ENCODE measurements around the gene SLC2A4RG.

Gene SLC2A4RG

DNA sequence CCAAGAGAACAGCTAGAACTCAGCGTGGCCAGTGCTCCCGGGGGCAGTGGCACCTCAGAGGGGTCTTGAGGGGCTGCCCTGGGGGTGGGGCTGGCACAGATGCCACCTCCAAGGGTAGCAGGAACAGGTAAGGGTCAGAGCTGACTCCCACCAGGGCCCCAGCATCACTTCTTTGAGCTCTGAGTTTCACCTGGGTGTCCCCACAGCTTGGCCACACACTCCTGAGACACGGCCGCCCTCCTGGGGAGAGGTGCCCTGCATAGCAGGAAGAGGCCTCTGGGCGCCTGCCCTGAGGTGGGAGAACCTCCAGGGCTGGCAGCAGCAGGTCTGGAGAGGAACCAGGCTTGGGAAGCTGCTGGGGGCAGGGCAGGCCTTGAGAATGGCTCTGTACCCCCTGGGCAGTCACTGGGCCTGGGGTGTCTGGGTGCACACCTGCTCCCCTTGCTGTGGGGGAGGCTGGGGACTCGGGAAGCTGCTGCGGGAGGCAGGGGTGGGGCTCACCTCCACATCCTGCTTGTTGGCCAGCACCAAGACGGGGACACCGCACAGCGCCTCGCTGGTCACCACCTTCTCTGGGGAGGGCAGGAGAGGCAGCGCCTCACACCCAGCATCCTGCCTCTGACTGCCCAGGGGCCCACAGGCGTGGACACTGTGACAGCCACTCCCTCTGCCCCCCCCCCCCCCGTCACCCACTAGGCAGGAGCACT, 38.1 kb upstream of the SLC2A4RG start:
- no peaks in the 10 kb centered on the region for H3K9me3 ChIP-seq (ENCODE audit: insufficient read depth, low read depth, low read length)
- no peak overlapping the region for H3K27ac ChIP-seq (ENCODE audit: low read depth, low read length)
- 92% methylated on average over 14 of the region's 14 CpGs for WGBS
- H3K4me3 ChIP-seq (ENCODE audit: low read length): no peak overlapping the region
- H3K4me1 ChIP-seq (ENCODE audit: insufficient read depth, low read length): peaks cover 8% of the 10 kb centered on the region
- peaks cover 25% of the 10 kb centered on the region for H3K36me3 ChIP-seq (ENCODE audit: insufficient read depth, low read length)
- H3K9ac ChIP-seq (ENCODE audit: low read depth, low read length): no peak overlapping the region
- H3K27me3 ChIP-seq (ENCODE audit: insufficient read depth, low read length): no peaks in the 10 kb centered on the region

- Histone ChIP-seq H3K9ac (ENCODE audit: low read depth, low read length) (no peak overlapping the region), H3K27me3 (ENCODE audit: insufficient read depth, low read length) (no peaks in the 10 kb centered on the region), H3K27ac (ENCODE audit: low read depth, low read length) (no peak overlapping the region), H3K4me3 (ENCODE audit: low read length) (no peak overlapping the region), H3K4me1 (ENCODE audit: insufficient read depth, low read length) (peaks cover 8% of the 10 kb centered on the region; the same call in 1 of the 2 replicates), H3K36me3 (ENCODE audit: insufficient read depth, low read length) (peaks cover 27% of the 10 kb centered on the region), H3K9me3 (ENCODE audit: insufficient read depth, low read depth, low read length) (no peaks in the 10 kb centered on the region)
- WGBS: 92% methylated on average over 16 of the region's 16 CpGs
These were observed 37.4 kb upstream of the SLC2A4RG start for GRCh38 chr20:63702036-63702665.

GRCh38 chr20:63702751-63703470, 36.7 kb upstream of the SLC2A4RG start:
- H3K4me3 ChIP-seq (ENCODE audit: low read length): no peak overlapping the region
- no peaks in the 10 kb centered on the region for H3K9me3 ChIP-seq (ENCODE audit: insufficient read depth, low read depth, low read length)
- no peak overlapping the region for H3K9ac ChIP-seq (ENCODE audit: low read depth, low read length)
- H3K4me1 ChIP-seq (ENCODE audit: insufficient read depth, low read length): peaks cover 8% of the 10 kb centered on the region; the same call in 1 of the 2 replicates
- no peak overlapping the region for H3K27ac ChIP-seq (ENCODE audit: low read depth, low read length)
- H3K27me3 ChIP-seq (ENCODE audit: insufficient read depth, low read length): no peaks in the 10 kb centered on the region
- H3K36me3 ChIP-seq (ENCODE audit: insufficient read depth, low read length): peaks cover 27% of the 10 kb centered on the region
- 87% methylated on average over 13 of the region's 13 CpGs for WGBS

DNA sequence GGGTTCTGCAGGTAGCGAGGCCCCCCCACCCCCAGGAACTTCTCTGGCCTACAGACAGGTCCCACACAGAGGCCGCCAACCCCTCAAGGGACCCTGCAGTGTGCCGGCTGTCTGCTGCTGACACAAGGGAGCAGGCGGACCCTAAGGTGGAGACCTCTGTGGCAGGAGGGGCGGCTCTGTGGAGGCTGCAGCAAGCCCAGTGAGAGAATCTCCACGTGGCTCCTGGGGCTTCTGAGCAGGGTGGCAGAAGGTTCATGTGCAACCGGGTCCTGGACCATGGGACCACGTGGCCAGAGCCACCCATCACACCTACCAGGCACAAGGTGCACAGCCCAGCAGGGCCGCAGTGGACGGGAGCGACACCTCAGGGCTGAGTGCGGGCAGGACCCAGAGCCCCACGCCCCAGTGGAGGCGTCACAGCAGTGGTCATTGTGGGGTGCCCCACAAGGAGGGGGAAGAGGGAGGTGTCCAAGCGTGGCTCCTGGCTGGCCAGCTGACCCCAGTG, 36.1 kb upstream of the SLC2A4RG start:
- H3K27me3 ChIP-seq (ENCODE audit: insufficient read depth, low read length): no peaks in the 10 kb centered on the region
- peaks cover 27% of the 10 kb centered on the region for H3K36me3 ChIP-seq (ENCODE audit: insufficient read depth, low read length)
- no peak overlapping the region for H3K27ac ChIP-seq (ENCODE audit: low read depth, low read length)
- H3K4me1 ChIP-seq (ENCODE audit: insufficient read depth, low read length): peaks cover 8% of the 10 kb centered on the region; the same call in 1 of the 2 replicates
- H3K9ac ChIP-seq (ENCODE audit: low read depth, low read length): no peak overlapping the region
- no peak overlapping the region for H3K4me3 ChIP-seq (ENCODE audit: low read length)
- WGBS: 93% methylated on average over 15 of the region's 15 CpGs
- no peaks in the 10 kb centered on the region for H3K9me3 ChIP-seq (ENCODE audit: insufficient read depth, low read depth, low read length)

DNA sequence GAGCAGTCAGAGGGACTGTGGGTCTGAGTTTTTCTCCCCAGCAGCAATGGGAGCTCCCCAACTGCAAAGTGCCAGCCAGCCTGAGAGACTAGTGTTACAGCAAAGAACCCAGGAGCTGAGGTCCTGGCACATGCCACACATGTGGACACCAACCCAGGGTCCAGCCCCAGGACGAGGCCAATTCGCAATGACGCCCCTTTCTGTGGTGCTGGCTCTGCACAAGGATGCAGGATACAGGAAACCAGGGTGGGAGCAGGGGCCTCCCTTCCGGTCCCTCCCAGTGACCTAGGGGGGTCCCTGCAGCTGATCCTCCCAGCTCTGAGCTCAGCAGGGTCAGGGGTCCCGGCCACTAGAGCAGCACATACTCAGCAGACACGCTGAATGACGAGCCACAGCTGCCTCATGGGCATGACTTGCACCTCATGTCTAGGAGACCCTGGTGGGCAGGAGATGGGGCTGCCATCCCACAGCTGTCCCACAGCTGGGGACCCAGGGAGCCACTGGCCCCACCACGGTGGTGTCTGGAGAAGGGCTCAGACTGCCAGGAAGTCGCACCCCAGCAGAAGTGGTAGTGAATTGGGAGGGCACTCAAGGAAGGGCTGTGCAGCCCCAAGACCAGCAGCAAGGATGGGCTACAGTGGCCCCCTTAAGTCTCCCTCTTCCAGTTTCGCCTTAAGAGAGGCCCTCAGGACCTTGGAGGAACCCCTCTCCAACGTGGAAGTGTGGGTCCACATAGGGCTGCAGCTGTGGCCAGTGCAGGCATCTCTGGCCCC, 35.4 kb upstream of the SLC2A4RG start:
- Histone ChIP-seq H3K9ac (ENCODE audit: low read depth, low read length) (no peak overlapping the region), H3K9me3 (ENCODE audit: insufficient read depth, low read depth, low read length) (no peaks in the 10 kb centered on the region), H3K4me3 (ENCODE audit: low read length) (no peak overlapping the region), H3K27ac (ENCODE audit: low read depth, low read length) (no peak overlapping the region), H3K36me3 (ENCODE audit: insufficient read depth, low read length) (peaks cover 27% of the 10 kb centered on the region), H3K4me1 (ENCODE audit: insufficient read depth, low read length) (peaks cover 4% of the 10 kb centered on the region; the same call in 1 of the 2 replicates), H3K27me3 (ENCODE audit: insufficient read depth, low read length) (no peaks in the 10 kb centered on the region)
- 95% methylated on average over 11 of the region's 11 CpGs for WGBS

- H3K27me3 ChIP-seq (ENCODE audit: insufficient read depth, low read length): no peaks in the 10 kb centered on the region
- 85% methylated on average over 6 of the region's 6 CpGs for WGBS
- H3K4me1 ChIP-seq (ENCODE audit: insufficient read depth, low read length): no peaks in the 10 kb centered on the region
- H3K4me3 ChIP-seq (ENCODE audit: low read length): no peak overlapping the region
- no peaks in the 10 kb centered on the region for H3K9me3 ChIP-seq (ENCODE audit: insufficient read depth, low read depth, low read length)
- peaks cover 27% of the 10 kb centered on the region for H3K36me3 ChIP-seq (ENCODE audit: insufficient read depth, low read length)
- no peak overlapping the region for H3K27ac ChIP-seq (ENCODE audit: low read depth, low read length)
- no peak overlapping the region for H3K9ac ChIP-seq (ENCODE audit: low read depth, low read length)
These were observed 34.8 kb upstream of the SLC2A4RG start for GRCh38 chr20:63704749-63705117.

- H3K4me3 ChIP-seq (ENCODE audit: low read length): no peak overlapping the region
- H3K36me3 ChIP-seq (ENCODE audit: insufficient read depth, low read length): peaks cover 32% of the 10 kb centered on the region
- WGBS: 94% methylated on average over 8 of the region's 8 CpGs
- H3K27ac ChIP-seq (ENCODE audit: low read depth, low read length): no peak overlapping the region
- no peaks in the 10 kb centered on the region for H3K4me1 ChIP-seq (ENCODE audit: insufficient read depth, low read length)
- no peaks in the 10 kb centered on the region for H3K9me3 ChIP-seq (ENCODE audit: insufficient read depth, low read depth, low read length)
- H3K9ac ChIP-seq (ENCODE audit: low read depth, low read length): no peak overlapping the region
- H3K27me3 ChIP-seq (ENCODE audit: insufficient read depth, low read length): no peaks in the 10 kb centered on the region
These were observed 34.1 kb upstream of the SLC2A4RG start for GRCh38 chr20:63705232-63706026.

DNA sequence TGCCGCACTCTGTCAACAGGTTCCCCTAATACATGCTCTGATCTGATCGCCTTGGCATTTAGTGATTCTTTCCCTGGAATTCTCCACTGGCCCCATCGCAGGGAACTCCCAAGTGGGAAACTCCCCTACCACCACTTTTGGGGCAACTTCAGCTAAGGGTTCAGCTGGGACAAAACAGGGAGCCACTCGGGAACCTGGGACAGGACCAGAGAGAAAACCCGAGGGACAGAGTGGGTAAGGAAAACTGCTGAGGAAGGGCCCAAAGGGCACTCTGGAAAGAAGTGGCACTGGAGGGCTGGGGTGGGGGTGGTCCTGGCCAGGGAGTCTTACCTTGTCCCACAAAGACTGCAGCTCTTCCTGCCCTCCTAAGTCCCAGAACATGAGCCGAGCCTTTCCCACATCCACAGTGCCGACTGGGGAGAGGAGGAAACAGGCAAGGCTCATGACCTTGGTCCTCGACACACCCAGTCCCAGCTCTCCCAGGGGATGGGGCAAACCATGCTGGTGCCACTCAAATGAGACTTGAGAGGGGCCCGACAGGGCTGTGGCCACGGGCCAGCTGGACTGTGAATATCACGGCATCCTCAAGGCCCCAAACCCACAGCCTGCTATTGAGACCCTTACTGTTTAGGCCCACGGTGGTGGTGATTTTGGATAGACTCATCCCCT, 33.4 kb upstream of the SLC2A4RG start:
- Histone ChIP-seq H3K27ac (ENCODE audit: low read depth, low read length) (no peak overlapping the region), H3K36me3 (ENCODE audit: insufficient read depth, low read length) (peaks cover 39% of the 10 kb centered on the region), H3K27me3 (ENCODE audit: insufficient read depth, low read length) (no peaks in the 10 kb centered on the region), H3K4me3 (ENCODE audit: low read length) (peak overlapping the region; percentile 89), H3K9ac (ENCODE audit: low read depth, low read length) (no peak overlapping the region), H3K9me3 (ENCODE audit: insufficient read depth, low read depth, low read length) (no peaks in the 10 kb centered on the region), H3K4me1 (ENCODE audit: insufficient read depth, low read length) (no peaks in the 10 kb centered on the region)
- 96% methylated on average over 12 of the region's 12 CpGs for WGBS

DNA sequence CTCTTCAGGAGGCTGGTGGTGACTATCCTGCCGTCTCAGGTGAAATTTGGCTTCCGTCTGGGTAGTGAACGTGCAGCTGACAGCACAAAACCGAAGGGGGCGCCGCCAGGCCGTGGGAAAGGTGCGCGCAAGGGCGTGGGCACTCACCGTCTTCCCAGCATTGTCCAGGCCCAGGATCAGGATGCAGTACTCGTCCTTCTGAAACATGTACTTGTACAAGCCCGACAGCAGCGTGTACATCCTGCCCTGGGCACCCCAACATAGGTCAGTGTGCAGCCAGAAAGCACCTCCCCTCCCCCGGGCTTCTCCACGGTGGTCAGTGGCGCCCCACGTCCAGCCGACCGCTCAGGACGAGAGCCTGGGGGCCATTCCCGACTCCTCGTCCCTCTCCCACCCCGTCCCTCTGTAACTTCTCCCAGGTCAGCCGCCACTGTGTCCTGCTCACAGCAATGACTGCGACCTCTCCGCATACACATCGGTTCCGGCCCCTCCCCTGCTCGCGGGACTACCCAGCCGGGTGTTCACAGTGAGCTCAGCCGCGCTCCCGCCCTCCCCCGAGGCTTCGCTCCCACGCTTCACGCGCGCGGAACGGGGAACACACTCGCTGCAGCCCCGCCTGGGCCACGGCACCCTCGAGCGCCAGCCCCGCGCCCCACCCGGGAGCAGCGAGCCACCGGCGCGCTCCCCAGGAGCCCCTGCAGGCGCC, 32.6 kb upstream of the SLC2A4RG start:
- Histone ChIP-seq H3K36me3 (ENCODE audit: insufficient read depth, low read length) (peaks cover 48% of the 10 kb centered on the region), H3K9me3 (ENCODE audit: insufficient read depth, low read depth, low read length) (no peaks in the 10 kb centered on the region), H3K4me3 (ENCODE audit: low read length) (peak overlapping the region; percentile 89), H3K9ac (ENCODE audit: low read depth, low read length) (peak overlapping the region; percentile 82), H3K27me3 (ENCODE audit: insufficient read depth, low read length) (no peaks in the 10 kb centered on the region), H3K27ac (ENCODE audit: low read depth, low read length) (peak overlapping the region; percentile 49; the same call in 1 of the 2 replicates), H3K4me1 (ENCODE audit: insufficient read depth, low read length) (no peaks in the 10 kb centered on the region)
- 8% methylated on average over 56 of the region's 56 CpGs for WGBS
